C1 segment of cervical spinal cord (tissue), 14 donors: ENCODE results near the gene RAD51B.

ENCODE experiments used
- DNase-seq, 14 donors: peaks; one replicate each; lab custom pipeline; 2025; lab: John Stamatoyannopoulos, UW

The RAD51B gene

DNA sequence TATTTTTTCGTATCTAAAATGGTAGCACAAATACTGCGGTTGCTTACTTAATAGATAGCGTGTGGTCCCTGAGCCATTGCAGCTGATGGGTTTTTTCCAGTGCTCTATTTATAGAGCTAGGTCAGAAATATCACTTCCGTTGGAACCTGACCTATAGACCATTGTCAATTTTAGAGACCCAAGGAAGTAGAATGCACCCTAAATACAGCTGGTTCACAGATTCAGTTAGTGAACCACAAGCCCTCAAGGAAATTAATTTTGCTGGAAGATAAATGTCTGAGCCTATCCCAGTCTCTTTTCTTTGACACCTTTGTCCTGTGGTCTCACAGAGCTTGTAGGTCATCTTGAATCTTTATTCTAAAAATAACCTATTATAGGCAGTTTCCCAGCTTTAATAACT is 582.3 kb downstream of the RAD51B start:
- DNase-seq: no peak

DNA sequence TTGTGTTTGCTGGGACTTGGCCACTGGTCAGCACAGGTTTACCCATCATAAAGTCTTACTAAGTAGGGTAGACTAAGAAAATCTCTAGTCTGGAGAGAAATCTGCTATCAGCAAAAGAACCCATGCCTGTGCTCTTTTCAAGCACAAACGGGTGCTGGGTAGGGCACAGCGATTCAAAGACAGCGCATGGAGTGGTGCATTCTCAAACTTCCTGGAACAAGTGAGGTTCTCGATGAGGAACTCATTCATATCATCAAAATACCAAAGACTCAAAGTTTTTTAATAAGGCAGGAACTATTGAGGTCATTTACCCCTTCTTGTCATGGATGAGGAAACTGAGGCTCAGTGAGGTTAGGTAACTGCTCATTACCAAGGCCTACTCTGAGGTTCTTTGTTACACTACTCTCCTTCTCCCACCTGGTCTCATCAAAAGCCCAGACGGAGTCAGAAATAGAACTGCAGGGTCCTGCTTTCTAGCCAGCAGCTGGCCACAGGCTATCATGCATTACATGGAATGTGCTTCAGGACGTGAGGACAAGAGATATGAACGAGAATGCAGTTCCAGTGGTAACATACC is 583.0 kb downstream of the RAD51B start:
- DNase-seq: no peak

DNA sequence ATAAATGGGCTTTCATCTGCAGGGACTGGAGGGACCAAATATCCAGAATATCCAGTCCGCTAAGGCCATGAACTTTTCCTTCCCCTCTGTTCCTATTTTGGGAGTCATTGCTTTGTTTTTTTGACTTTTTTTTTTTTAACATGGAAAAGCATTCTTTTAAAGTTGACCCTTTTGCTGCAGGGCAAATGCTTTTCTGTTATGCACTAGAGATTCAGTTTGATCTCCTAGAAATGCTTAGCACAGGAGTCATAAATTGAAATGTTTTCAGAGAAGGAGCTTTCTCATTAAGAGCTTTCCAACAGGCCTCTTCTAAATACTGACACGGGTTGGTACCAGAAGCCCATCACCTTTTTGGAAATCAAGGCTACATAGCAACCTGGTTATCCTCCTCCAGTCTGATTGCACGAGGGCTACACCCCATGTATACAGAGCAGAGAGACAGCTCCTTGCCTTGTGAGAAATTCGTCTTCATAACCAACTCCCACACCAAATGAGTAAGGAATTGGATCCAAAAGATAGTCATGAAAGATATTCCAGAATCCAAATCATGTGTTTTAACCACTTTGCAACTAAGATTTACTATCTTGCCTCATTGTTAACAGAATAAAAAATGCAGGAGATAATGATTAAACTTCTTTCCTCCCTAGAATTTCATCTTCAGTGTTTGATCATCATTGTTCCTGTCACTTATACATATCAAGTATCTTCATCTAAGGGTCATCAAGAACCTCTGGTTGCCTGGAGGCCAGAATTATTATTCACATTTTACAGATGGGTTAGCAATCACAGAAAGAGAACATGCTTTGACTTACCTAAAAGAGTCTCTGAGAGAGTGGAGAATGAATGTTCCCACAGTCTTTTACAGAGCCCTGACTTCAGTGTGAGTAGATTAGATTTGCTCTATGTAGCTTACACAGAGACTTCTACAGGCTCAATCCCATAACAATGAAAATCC is 583.9 kb downstream of the RAD51B start:
- DNase-seq: no peak

DNA sequence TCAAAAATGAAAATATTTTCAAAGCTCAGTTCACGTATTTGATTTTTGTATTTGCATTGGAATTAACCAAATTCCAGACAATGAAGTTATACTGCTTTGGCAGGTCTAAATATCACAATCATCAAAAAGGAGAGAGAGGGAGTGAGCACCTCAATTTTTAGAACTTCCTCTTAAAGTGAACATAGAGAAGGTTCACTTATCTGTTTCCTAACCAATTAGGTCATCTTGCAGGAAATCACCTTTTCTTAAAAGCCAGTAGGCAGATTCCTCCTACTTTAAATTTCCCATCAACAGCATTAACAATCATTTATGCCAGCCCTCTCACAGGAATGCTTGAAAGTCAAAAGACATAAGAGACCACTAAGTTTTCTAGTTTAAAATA is 584.6 kb downstream of the RAD51B start:
- DNase-seq: no peak

DNA sequence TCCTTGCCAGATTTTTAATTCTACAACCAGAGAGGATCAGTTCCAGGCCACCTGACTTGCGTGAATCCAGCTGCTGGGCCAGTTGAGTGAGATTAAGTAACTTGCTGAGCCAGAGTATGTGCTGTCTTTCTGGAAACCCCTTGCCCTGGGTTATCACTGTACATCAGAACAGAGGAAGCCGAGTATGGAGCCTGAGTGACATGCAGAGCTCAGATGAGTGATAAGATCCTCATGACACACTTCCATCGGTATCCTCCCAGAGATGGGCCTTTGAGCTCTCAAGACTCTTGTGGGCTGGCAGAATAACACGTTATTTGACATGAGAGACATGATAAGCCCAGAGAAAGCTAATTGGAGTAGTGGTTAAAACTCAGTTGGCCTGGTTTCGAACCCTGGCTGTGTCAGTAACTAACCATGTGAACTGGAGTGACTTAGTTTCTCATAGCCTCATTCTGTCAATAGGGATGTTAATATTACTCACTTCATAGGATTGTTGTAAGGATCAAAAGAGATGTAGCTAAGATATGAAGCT is 585.1 kb downstream of the RAD51B start:
- DNase-seq: no peak

DNA sequence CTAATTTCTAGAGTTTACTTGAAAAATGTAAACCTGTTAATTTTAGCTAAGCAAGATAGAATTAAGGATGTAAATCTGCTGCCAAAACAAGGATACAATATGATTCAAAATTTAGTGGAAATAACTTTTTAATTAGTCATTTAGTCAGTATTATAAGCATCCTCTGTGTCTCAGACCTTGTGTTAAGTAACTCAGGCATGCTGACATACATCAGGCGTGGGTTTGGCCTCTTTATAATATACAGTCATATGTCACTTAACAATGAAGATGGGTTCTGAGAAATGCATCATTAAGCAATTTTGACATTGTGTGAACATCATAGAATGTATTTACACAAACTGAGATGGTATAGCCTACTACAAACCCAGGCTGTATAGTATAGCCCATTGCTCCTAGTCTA is 586.4 kb downstream of the RAD51B start:
- DNase-seq: no peak

DNA sequence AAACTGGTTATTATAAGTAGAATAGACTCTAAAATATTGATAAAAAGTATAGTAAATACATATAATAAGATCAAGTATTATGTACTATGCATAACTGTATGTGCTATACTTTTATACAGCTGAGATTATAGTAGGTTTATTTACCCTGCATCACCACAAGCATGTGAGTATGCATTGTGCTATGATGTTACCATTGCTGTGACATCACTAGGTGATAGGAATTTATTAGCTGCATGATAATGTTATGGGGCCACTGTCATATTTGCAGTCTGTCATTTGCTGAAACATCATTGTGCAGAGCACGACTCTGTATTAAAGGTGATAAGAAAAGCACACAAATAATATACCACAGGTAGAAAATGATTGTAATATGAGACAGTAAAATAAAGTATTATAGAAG is 587.7 kb downstream of the RAD51B start:
- no peak for DNase-seq

DNA sequence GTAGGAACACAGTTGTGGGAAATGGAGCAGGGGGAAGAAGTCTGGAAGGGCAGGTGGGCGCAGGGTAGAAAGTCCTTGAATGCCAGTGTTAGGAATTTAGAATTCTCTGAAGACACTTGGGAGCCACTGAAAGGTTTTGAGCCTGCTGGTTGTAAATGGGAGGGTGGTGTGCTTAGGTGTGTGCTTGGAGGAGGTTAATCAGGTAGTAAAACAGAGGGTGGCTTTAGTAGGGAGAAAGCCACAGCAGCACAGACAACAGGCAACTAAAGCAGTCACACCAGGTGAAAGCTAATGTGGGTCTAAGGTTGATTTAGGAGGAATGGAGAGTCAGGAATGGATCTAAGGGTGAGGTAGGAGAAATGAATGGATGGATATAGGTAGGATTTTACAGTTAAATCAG is 588.2 kb downstream of the RAD51B start:
- no peak for DNase-seq

DNA sequence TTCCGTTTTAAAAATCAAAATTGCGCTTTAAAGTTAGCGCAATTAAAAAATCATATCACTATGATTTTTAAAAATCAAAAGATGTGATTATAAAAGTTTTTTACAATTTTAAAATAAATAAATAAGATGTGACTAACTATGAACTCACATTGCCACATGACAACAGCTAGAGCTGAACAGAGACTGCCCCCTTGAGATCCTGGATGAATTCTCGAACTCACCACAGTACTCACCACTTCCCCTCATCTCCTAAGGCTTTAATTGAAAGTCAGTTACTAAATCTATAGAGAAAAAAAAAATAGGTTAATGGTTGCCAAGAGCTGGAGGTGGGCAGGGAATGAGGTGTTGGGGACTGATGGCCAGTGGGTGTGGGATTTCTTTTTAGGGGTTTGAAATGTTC is 589.1 kb downstream of the RAD51B start:
- DNase-seq: no peak

DNA sequence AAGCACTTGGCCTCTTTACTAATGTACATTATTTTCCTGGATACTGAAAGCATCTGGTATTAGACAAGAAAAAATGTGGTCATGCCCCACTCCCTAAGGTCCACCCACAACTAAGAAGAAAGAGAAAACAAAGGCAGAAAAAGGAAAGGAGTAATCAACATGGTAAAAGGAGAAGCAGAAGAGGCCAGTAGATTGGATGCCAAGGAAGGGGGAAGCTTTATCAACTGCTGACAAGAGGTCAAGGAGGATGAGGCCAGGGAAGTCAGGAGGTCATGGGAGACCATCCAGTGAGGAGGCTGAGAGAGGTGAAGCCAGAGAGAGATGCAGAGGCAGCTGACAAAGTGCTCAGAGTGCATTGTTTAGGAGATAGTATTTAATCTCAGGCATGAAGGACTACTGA is 589.8 kb downstream of the RAD51B start:
- DNase-seq: no peak

DNA sequence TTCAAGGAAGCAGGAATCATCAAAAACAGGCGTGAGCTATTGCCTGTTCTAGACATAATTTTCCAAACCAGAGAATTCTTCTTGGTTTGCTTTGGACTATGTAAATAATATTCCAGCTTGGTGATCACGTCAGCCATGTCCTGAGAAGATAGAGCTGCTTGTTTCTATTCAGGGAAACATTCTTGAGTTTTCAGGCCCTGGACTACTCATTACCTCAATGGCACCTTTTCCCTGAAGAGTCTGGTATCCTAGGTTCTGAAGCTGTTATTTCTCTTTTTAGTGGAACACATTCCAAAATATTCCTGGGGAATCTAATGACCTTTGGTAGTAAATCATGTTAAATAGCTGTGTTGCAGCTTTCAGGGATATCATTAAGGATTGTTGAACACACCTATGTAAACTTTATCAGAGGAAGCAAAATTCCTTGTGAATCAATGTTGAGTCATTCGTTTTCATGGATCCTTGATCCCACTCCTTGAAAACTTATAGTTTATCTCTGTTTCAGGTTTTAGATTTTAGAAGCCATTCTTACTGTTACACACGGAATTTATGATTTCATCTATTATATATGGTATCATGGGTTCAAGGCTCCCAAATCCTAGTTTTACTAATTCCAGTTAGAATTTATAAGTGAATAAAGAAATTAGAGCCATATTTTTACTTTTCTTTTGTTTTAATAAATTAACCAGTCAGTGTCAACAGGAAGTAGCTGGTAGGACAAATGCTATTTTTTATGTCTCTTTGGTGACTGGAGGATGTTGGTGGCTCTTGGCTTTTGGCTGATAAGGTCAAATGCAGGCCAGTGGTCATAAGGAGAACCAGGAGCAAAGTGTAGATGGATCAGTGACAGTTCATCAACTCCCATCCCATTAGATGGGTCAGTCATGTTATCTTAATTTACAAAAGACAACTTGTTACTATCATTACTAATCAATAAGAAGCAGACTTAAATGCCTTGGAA is 593.2 kb downstream of the RAD51B start:
- DNase-seq: no peak

DNA sequence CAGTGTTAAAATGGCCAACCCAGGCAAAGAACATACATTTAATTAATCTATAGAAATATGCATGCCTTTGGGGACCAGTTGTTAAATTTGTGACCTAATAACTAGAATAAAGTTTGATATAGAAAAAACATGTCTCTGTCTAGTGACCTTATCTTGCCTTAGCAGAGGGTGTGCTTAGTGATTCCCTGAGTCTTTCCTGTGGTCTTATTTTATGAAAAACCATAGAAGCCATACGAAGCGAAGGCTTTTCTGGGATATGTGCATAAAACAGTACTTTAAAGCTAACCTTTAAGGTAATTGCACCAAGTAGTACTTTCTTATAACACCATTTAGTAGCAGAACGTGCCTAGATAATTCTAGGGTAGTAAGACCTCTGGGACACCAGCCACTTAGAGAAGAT is 593.9 kb downstream of the RAD51B start:
- no peak for DNase-seq

DNA sequence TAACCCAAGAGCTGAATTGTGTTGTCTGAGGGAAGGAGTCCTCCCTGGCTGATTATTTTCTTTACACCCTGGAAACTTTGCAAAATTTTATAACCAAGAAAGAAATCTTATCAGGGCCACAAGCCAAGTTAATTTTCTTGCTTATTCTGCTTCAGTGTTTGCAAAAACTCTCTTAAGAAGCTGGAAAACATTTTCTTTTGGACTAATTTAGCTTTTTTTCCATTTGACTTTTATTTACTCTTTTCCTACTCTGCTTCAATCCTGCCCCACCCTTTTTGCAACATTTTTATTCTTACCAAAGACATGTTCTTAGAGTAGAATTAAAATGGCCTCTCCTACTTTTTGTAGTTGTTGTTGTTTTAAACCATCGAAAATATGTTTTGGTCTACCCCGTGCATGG is 594.5 kb downstream of the RAD51B start:
- DNase-seq: no peak

DNA sequence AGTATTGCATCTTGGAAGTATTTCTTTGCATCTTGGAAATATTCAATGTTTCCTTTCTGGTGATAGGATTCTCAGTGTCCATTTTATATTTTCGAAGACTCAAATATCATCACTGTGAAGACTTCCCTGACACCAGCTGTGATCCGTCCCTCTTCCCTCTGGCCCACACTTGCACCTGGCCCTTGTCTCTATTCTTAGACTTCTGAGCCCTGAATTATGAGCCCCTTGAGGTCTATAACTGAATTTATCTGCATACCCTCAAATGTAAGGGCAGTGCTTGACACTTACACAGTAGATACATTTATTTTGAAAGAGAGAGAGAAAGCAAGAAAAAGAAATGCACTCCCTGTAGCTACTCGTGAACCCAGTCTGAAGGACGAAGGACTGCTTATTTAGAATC is 596.6 kb downstream of the RAD51B start:
- no peak for DNase-seq

DNA sequence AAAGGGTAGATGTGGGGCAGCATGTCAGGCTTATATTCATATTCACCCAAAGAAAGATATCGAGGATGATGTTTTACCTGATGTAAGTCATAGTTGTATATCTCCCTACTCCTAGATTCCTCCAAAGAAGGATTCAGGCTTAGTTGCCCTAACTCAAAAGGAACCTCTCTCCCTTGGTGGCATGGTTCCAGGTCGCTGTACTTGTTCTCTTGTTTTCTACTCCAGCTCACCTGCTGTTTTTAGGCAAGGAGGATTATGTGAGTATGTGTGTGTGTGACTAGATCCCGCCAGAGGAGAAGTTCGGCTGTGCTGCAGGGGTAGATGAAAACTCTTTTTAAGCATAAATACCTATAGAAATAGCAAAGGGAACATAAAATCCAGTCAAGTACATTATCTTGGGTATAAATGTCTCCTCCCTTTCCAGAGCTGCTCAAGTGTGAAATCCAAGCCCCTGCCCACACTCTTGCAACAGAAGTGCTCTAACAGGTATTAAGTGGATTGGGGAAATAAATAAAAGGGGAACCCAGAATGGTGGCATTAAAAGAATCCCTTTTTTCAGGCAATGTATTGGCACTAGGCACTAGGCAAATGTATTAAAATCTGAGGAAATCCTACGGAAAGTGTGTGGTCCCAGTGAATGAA is 597.6 kb downstream of the RAD51B start:
- no peak for DNase-seq

DNA sequence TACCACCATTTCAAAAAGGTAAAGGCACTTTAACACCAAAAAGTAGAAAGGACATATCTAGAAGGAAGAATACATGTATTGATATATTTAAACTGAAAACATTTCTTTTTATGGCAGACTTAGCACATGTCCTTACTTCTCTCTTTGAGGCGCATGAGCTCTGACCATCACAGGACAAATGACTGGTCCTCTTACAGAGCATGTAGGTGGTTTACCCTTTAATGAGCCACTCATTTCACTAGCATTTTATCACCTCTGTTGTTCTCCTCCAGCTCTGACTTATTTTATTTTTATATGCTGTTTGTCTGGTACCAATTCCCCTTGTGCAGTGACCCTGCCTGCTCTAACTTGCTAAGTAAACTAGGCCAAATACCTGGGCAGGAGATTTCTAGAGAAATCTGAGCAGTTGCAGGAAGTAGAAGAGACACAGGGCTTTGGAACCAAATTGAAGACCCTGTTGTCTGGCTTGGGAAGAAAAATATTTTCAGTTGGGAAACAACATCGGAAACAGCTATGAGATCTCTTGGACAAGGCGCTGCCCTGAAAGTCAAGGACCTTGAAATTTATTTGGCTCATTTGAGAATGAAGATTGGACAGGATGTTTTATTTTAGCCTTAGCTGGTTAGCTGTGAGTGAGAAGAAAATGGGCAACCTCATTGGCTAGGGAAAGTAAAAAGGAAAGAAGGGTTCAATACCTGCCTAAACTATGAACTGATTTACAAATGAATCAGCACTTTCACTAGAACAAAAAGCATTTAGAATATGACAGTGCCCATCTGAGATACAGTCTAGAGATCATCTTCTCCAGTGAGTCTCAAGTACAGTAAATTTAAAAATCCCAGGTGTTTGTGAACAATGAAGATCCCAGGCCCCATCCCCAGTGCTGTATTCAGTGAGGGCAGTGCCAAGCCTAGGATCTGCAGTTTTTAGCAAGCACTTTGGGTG is 598.9 kb downstream of the RAD51B start:
- no peak for DNase-seq

DNA sequence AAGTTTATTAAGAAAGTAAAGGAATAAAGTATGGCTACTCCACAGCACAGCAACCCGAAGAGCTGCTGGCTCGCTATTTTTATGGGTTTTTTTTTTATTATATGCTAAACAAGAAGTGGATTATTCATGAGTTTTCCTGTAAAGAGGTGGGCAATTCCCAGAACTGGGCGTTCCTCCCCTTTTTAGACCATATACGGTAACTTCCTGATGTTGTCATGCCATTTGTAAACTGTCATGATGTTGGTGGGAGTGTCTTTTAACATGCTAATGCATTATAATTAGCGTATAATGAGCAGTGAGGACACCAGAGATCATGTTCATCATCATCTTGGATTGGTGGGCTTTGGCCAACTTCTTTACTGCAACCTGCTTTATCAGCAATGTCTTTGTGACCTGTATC is 600.8 kb downstream of the RAD51B start:
- DNase-seq: no peak

DNA sequence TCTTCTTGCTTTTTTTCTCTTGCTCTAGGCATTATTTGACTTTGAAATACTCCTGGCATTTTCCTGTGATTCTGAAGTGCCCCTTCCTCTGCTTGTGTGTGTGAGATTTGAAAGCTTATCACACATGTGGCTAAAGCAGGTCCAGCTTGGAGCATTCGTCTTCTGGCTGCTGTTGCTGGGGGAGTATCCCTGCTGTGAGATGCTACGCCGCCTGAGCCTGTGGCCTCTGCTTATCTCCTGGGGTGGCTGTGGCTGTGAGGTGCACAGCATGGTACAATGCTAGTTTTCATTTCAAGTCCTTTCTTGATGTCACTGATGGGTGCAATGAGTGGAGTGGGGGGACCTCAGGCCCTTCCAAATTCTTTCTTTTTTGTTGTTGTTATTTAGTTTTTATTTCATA is 601.5 kb downstream of the RAD51B start:
- DNase-seq: no peak

DNA sequence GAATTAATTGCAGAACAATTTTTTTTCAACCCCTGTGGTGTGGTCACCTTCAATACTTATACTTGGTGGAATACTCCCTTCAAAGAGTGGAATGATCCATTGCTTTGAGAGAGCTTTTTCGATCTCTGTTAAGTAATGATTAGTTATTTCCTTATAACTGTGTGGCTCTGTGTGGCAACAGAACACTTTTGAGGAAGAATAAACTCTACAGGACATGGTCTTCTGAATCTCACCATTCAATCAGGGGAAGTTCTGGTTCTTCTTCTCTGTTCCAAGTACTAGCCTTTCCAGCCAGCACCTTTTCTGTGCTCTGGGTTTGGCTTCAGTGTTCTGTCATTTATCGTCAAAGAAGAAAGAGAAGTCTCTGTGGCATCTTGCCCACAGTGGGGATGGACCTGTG is 604.1 kb downstream of the RAD51B start:
- DNase-seq: no peak

DNA sequence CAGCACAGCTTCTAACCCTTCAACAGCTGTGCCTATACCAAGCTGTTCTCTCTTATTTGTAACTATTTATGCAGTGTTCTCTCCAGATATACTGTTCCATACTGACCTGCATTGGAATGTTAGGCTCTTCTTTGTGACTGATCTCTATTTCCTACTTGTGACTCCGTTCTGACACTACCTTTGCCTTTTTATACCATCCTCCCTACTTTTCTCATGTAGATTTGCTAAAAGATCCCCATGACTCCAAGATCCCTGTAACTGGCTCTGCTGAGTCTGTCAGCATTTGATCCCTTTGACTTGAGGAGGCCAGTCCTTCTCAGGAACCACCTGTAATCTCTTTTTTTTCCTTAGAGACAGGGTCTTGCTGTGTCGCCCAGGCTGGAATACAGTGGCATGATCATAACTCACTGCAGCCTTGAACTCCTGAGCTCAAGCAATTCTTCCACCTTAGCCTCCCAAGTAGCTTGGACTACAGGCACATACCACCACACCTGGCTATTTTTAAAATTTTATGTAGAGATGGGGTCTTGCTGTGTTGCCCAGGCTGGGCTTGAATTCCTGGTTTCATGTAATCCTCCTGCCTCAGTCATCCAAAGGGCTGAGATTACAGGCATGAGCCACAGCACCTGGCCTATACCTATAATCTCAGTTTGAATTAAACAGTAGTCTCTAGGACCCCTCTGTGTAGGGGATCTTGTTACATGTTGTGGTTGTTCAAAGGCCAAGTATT is 605.0 kb downstream of the RAD51B start:
- DNase-seq: no peak
